AG08396 (cell line): Measurements from ENCODE around the gene CEBPZOS.

Source experiments
- DNase-seq: peaks from one replicate; pipeline ENCODE4 v3.0.0; 2012; ENCODE audit warnings: low spot score, mixed read lengths

CEBPZOS gene

GRCh38 chr2:37232131-37232933 is 36.0 kb downstream of the CEBPZOS start:
- peak; percentile 24 for DNase-seq

GRCh38 chr2:37243435-37243834 is 47.1 kb downstream of the CEBPZOS start:
- DNase-seq, result no peak

DNA sequence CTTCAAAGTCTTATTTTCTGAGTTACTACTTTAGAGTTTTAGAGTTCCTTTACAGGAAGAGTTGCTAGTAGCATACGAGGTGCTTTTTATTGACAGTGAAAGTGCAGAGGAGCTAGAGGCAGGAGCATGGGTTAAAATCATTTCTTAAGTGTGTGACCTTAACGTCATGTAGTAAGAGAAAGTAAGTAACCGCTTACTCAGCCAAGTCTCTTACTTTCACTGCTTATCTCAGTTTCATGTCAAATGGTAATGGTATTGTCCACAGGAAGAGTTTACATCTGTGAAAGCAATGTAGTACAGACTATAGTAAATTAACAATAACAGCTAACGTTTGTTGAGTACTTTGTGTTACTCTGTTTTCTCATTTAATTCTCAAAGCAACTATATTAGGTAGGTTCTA is 47.7 kb downstream of the CEBPZOS start:
- DNase-seq, result no peak

- DNase-seq, result no peak
Measured at GRCh38 chr2:37244755-37245154, 48.5 kb downstream of the CEBPZOS start.

DNA sequence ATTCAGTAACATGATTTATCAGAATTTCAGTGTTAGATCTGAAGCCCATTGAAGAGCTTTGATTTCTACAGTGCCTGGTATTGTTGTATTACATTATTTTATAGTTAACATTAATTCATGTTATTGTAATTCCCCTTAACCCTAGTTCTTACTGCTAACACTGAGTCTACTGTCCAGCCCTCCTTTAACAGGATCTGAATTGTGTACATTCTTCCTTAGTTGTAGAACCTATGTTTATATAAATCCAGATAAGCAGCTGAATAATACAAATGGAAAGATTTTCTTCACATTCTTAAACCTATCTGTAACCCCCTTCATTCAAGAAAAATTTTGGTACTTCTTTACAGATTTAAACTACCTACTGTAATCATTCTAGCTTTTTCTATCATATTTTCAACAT is 49.9 kb downstream of the CEBPZOS start:
- no peak for DNase-seq

DNA sequence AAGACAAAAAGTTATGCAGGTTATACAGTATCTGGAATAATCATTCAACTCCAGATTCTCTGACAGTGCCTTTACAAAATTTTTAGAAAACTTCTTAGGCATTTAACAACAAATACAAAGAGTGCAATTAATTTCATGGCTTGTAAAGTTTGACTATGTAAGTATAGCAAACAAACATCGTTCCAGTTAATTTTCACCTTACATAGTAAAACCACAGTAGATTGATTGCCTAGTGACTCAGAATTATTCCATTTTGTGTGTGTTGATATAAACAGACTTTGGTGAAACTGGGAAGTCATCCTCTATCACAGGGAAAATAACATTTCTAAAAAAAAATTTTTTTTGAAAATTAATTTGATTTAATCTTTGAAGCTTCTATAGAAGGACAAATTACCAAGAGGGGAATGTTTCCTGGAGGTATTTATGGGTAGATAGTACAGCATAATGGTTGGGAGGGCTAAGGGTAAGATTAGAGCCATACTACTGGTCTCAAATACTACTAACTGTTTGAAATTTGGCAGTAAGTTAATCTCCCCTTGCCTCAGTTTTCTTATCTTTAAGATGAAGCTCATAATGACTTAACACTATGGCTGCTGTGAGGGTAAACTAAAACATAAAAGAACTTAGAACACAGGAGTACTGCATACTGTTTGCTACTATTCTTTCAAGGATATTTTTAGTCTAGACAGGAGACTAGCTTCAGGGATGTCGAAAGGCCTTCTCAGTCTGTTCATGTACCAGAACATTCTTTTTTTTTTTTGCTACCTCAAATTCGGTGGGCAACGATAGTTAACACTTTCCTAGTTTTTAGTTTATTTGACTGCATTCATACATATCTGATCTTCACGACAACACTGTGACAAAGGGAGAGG is 54.8 kb downstream of the CEBPZOS start:
- DNase-seq, result no peak
